A549 (cell line): Measurements from ENCODE around the gene DOC2A. TPM values are rescaled to one million over a fixed set of nuclear protein-coding genes. Genes with fewer than 3 reads are reported as not detected.

ENCODE experiments used
- ATAC-seq, 2 experiments: fragments of 200-7000 bp in 1 of 2; fragments of >200 bp in 1 of 2; cut with Nextera tagmentation in 1 of 2; cut with Tn5 transposase in 1 of 2; 3 replicates each; pipeline versions ENCODE4 v1.8.0 to v1.9.1; 2018 to 2020; ENCODE audit warnings: mild to moderate bottlenecking in 1 of 2, moderate library complexity in 1 of 2
- CTCF ChIA-PET: fragments of 300-600 bp; sonication (Branson Sonifier 250); formaldehyde crosslinking; extraction: SDS; loops from one replicate; lab custom pipeline; 2021; ENCODE audit warnings: antibody characterized with exemption, inconsistent platforms; lab: Yijun Ruan, JAX
- POLR2A ChIA-PET: fragments of 350-600 bp; formaldehyde crosslinking; extraction: SDS; loops from one replicate; lab custom pipeline; 2021; ENCODE audit warnings: antibody characterized with exemption, inconsistent platforms; lab: Yijun Ruan, JAX
- DNase-seq, 2 experiments: peaks; one replicate each; pipeline versions ENCODE4 v3.0.0 to v3.0.0-alpha.2; 2011 to 2016; ENCODE audit warnings: low read depth in 1 of 2, low spot score in 1 of 2
- FAIRE-seq: peaks from 2 replicates; lab custom pipeline; 2011; peaks lifted over from hg19 to GRCh38; lab: Jason Lieb, UNC
- H3K27ac ChIP-seq, 2 experiments: fragments of >200 bp; sonication (Bioruptor Twin); formaldehyde crosslinking; 3 replicates each; pipeline ENCODE4 v1.5.1; 2016 to 2017
- H3K4me1 ChIP-seq: fragments of >200 bp; sonication (Bioruptor Twin); formaldehyde crosslinking; 3 replicates; pipeline ENCODE4 v1.6.1; 2016
- H3K4me2 ChIP-seq: fragments of >200 bp; sonication (Bioruptor Twin); formaldehyde crosslinking; 3 replicates; pipeline ENCODE4 v1.6.1; 2016
- H3K4me3 ChIP-seq: fragments of >200 bp; sonication (Bioruptor Twin); formaldehyde crosslinking; 3 replicates; pipeline ENCODE4 v1.5.1; 2016
- H3K9me3 ChIP-seq: fragments of >200 bp; sonication (Bioruptor Twin); formaldehyde crosslinking; 3 replicates; pipeline ENCODE4 v1.6.1; 2016
- ATOH8 ChIP-seq: fragments of 250-450 bp; sonication (Bioruptor Pico); IDR thresholded peaks from 2 replicates; pipeline ENCODE4 v1.5.0; 2020; ENCODE audit warnings: low read depth, mild to moderate bottlenecking, moderate library complexity
- BHLHE40 ChIP-seq: IDR thresholded peaks from 2 replicates; pipeline ENCODE4 v1.6.1; 2012; ENCODE audit warnings: low read depth, low read length, inconsistent platforms
- CEBPB ChIP-seq, 2 experiments: fragments of >200 bp in 1 of 2; sonication (Bioruptor Twin) in 1 of 2; formaldehyde crosslinking in 1 of 2; IDR thresholded peaks; 2 replicates each; pipeline ENCODE4 v1.6.1; 2012 to 2016
- ELK1 ChIP-seq: fragments of 150-350 bp; IDR thresholded peaks from 2 replicates; pipeline ENCODE4 v1.6.1; 2014; ENCODE audit warnings: low read depth, mild to moderate bottlenecking, low read length
- FOSL2 ChIP-seq, 2 experiments: fragments of 450-650 bp in 1 of 2; fragments of >200 bp in 1 of 2; sonication (Bioruptor Twin) in 1 of 2; formaldehyde crosslinking; IDR thresholded peaks; 2 replicates each; pipeline versions ENCODE4 v1.5.0 to v1.6.1; 2016 to 2020; ENCODE audit warnings: mild to moderate bottlenecking in 1 of 2, moderate library complexity in 1 of 2
- FOXS1 ChIP-seq: fragments of 250-450 bp; sonication (Bioruptor Pico); IDR thresholded peaks from 2 replicates; pipeline ENCODE4 v1.5.0; 2020; ENCODE audit warnings: mild to moderate bottlenecking, moderate library complexity
- HDAC2 ChIP-seq: fragments of 200-600 bp; sonication (generic); IDR thresholded peaks from 2 replicates; pipeline ENCODE4 v1.6.1; 2016
- JUNB ChIP-seq: fragments of >200 bp; sonication (Bioruptor Twin); formaldehyde crosslinking; IDR thresholded peaks from 2 replicates; pipeline ENCODE4 v1.6.1; 2016
- MAFK ChIP-seq: fragments of 450-650 bp; IDR thresholded peaks from 2 replicates; pipeline ENCODE4 v1.6.1; 2014; ENCODE audit not compliant: partially characterized antibody
- MYC ChIP-seq: IDR thresholded peaks from 2 replicates; pipeline ENCODE4 v1.6.1; 2012; ENCODE audit warnings: mild to moderate bottlenecking, inconsistent platforms, low read length, improper control_type of control experiment, borderline replicate concordance
- NFE2L2 ChIP-seq: fragments of 150-350 bp; conservative IDR thresholded peaks from 2 replicates; pipeline ENCODE4 v1.6.1; 2014; ENCODE audit warnings: low read length
- PHF8 ChIP-seq: fragments of 200-600 bp; sonication (generic); IDR thresholded peaks from 2 replicates; pipeline ENCODE4 v1.6.1; 2016; ENCODE audit warnings: low read depth, mild to moderate bottlenecking, antibody characterized with exemption, moderate library complexity, borderline replicate concordance
- RAD21 ChIP-seq, 2 experiments: fragments of >200 bp in 1 of 2; sonication (Bioruptor Twin) in 1 of 2; formaldehyde crosslinking in 1 of 2; IDR thresholded peaks in 1 of 2; conservative IDR thresholded peaks in 1 of 2; 2 replicates in 1 of 2; 3 replicates in 1 of 2; pipeline ENCODE4 v1.6.1; 2012 to 2018; ENCODE audit warnings: inconsistent platforms in 1 of 2
- RFX5 ChIP-seq: fragments of 450-650 bp; IDR thresholded peaks from 2 replicates; pipeline ENCODE4 v1.7.1; 2014; ENCODE audit warnings: antibody characterized with exemption, mild to moderate bottlenecking, moderate library complexity
- RNF2 ChIP-seq: fragments of 200-600 bp; sonication (generic); IDR thresholded peaks from 2 replicates; pipeline ENCODE4 v1.6.1; 2016; ENCODE audit warnings: low read depth, mild to moderate bottlenecking, antibody characterized with exemption, moderate library complexity, borderline replicate concordance
- SREBF2 ChIP-seq: fragments of 450-650 bp; IDR thresholded peaks from 2 replicates; pipeline ENCODE4 v1.6.1; 2014; ENCODE audit warnings: mild to moderate bottlenecking, moderate library complexity
- ZFP36 ChIP-seq: fragments of 450-650 bp; IDR thresholded peaks from 2 replicates; pipeline ENCODE4 v1.6.1; 2014; ENCODE audit warnings: borderline replicate concordance; ENCODE audit not compliant: partially characterized antibody
- WGBS: methylation state at CpG from one replicate; pipeline ENCODE4 v1.1.6; 2017; ENCODE audit errors: missing lambda C conversion rate; 5-methylcytosine and 5-hydroxymethylcytosine counted together
- polyA plus RNA-seq, 4 experiments: library from polyadenylated mRNA; depleted of rRNA in 3 of 4; stranded (reverse); fragments of >200 nt; fragmentation: RNase III in 1 of 4; extraction: RNeasy Plus Mini Kit Qiagen cat#74134 plus additional on column Dnase treatment in 1 of 4; gene quantifications; 2 replicates in 3 of 4; 3 replicates in 1 of 4; pipeline ENCODE4 v1.2.3, GENCODE V29; 2011 to 2017
- TF ChIP-seq, protein P1 (sequence below): fragments of >200 bp; sonication (Bioruptor Twin); formaldehyde crosslinking; IDR thresholded peaks from 3 replicates; pipeline ENCODE4 v1.6.1; 2016
- TF ChIP-seq, protein P2 (sequence below): fragments of >200 bp; sonication (Bioruptor Twin); formaldehyde crosslinking; IDR thresholded peaks from 2 replicates; pipeline ENCODE4 v1.6.1; 2016
- TF ChIP-seq, protein P3 (sequence below): fragments of 200-600 bp; sonication (generic); IDR thresholded peaks from 2 replicates; pipeline ENCODE4 v1.6.1; 2016; ENCODE audit warnings: antibody characterized with exemption, mild to moderate bottlenecking, moderate library complexity

DOC2A gene
- polyA plus RNA-seq, 2 of the 4 experiments (the other 2 are of a cell fraction) = 2.5 to 5.5 TPM

- CTCF ChIA-PET = interaction anchor here (1.3 to 1.4 kb wide), 2 partner anchors 32 to 192 kb away, joined by 3 read pairs; partner anchors contain the start of gene TLCD3B
- H3K4me2 ChIP-seq = no peak overlapping the region
- TF ChIP-seq NFE2L2 = no peak
- TF ChIP-seq ATOH8 (CRISPR knock-in tag) = no peak
- no peak for TF ChIP-seq RAD21 (conservative IDR thresholded peaks at IDR 0.05 in 1 of 2, IDR thresholded peaks at IDR 0.05 in 1 of 2)
- TF ChIP-seq FOXS1 (CRISPR knock-in tag) = no peak
- TF ChIP-seq JUNB = no peak
- TF ChIP-seq HDAC2 = no peak
- no peak for TF ChIP-seq CEBPB (IDR thresholded peaks at IDR 0.05)
- no peak for TF ChIP-seq RFX5
- TF ChIP-seq, protein P1, sequence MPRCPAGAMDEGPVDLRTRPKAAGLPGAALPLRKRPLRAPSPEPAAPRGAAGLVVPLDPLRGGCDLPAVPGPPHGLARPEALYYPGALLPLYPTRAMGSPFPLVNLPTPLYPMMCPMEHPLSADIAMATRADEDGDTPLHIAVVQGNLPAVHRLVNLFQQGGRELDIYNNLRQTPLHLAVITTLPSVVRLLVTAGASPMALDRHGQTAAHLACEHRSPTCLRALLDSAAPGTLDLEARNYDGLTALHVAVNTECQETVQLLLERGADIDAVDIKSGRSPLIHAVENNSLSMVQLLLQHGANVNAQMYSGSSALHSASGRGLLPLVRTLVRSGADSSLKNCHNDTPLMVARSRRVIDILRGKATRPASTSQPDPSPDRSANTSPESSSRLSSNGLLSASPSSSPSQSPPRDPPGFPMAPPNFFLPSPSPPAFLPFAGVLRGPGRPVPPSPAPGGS = no peak
- TF ChIP-seq ZFP36 = no peak
- TF ChIP-seq RNF2 = no peak
- TF ChIP-seq, all 56 proteins: peak for 0
- POLR2A ChIA-PET = no interaction called here
- Histone ChIP-seq H3K4me1 (peaks cover 13% of the 10 kb centered on the region), H3K27ac (no peak overlapping the region), H3K4me3 (no peak overlapping the region), H3K9me3 (no peaks in the 10 kb centered on the region)
- no peak for DNase-seq
- no peak for ATAC-seq
- FAIRE-seq = no peak
- 83% methylated on average over 6 of the region's 6 CpGs for WGBS
Measured at GRCh38 chr16:29999605-30000004, 11.2 kb downstream of the DOC2A start.

GRCh38 chr16:29996766-29997250, 14.0 kb downstream of the DOC2A start:
- H3K9me3 ChIP-seq = no peaks in the 10 kb centered on the region
- peak overlapping the region; percentile 94 for H3K4me2 ChIP-seq
- DNase-seq (no peak), ATAC-seq (peak; percentile 7 to 8; a peak in 3 of 6 replicates), FAIRE-seq (no peak)
- peak overlapping the region; percentile 94 to 97 for H3K27ac ChIP-seq
- 39% methylated on average over 9 of the region's 9 CpGs for WGBS
- H3K4me3 ChIP-seq = peak overlapping the region; percentile 89
- TF ChIP-seq BHLHE40 (no peak), MYC (no peak), ELK1 (no peak), FOXS1 (CRISPR knock-in tag) (no peak), MAFK (no peak), FOSL2 (IDR thresholded peaks at IDR 0.05) (no peak), FOSL2 (CRISPR knock-in tag; IDR thresholded peaks at IDR 0.05) (no peak), SREBF2 (no peak), PHF8 (no peak), RAD21 (conservative IDR thresholded peaks at IDR 0.05 in 1 of 2, IDR thresholded peaks at IDR 0.05 in 1 of 2) (no peak)
- TF ChIP-seq, protein P2, sequence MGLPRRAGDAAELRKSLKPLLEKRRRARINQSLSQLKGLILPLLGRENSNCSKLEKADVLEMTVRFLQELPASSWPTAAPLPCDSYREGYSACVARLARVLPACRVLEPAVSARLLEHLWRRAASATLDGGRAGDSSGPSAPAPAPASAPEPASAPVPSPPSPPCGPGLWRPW = no peak
- TF ChIP-seq, protein P3, sequence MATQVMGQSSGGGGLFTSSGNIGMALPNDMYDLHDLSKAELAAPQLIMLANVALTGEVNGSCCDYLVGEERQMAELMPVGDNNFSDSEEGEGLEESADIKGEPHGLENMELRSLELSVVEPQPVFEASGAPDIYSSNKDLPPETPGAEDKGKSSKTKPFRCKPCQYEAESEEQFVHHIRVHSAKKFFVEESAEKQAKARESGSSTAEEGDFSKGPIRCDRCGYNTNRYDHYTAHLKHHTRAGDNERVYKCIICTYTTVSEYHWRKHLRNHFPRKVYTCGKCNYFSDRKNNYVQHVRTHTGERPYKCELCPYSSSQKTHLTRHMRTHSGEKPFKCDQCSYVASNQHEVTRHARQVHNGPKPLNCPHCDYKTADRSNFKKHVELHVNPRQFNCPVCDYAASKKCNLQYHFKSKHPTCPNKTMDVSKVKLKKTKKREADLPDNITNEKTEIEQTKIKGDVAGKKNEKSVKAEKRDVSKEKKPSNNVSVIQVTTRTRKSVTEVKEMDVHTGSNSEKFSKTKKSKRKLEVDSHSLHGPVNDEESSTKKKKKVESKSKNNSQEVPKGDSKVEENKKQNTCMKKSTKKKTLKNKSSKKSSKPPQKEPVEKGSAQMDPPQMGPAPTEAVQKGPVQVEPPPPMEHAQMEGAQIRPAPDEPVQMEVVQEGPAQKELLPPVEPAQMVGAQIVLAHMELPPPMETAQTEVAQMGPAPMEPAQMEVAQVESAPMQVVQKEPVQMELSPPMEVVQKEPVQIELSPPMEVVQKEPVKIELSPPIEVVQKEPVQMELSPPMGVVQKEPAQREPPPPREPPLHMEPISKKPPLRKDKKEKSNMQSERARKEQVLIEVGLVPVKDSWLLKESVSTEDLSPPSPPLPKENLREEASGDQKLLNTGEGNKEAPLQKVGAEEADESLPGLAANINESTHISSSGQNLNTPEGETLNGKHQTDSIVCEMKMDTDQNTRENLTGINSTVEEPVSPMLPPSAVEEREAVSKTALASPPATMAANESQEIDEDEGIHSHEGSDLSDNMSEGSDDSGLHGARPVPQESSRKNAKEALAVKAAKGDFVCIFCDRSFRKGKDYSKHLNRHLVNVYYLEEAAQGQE = no peak
- TF ChIP-seq, protein P1 = no peak
- POLR2A ChIA-PET = no interaction called here
- peaks cover 14% of the 10 kb centered on the region for H3K4me1 ChIP-seq
- CTCF ChIA-PET = interaction anchor here (0.7 to 6.3 kb wide), 5 partner anchors 9 to 148 kb away, joined by 3 to 39 read pairs (median 3); partner anchors contain the start of gene CDIPT
